Measurements from ENCODE around the gene NDUFS2.

The NDUFS2 gene

DNA sequence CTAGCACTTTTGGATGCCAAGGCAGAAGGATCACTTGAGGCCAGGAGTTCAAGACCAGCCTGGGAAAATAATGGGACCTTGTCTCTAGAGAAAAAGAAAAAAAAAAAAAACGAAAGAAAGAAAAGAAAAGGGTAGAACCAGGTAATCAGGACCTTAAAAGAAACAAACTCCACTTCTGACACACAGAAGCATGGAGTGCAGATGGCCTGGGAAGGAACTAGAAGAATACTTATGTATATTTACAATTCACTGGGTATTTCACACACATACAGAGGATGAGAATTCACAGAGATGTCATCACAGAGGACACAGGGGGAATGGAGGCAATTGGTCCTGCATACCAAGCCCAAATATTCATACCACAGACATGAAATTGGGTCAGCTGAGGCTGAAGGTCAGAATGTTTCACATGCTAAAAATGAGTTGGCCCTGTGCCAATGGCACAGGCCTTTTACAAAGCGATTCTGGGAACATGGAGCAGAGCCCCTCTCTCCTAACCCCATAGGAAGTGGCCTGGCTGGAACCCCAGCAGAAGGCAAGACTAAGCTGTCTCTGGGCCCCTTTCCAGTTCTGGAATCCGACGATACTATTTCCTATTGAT lies 29.3 kb upstream of the NDUFS2 start:
- peak overlapping the region; percentile 14; the same call in 1 of the 2 replicates for H3K27ac ChIP-seq

DNA sequence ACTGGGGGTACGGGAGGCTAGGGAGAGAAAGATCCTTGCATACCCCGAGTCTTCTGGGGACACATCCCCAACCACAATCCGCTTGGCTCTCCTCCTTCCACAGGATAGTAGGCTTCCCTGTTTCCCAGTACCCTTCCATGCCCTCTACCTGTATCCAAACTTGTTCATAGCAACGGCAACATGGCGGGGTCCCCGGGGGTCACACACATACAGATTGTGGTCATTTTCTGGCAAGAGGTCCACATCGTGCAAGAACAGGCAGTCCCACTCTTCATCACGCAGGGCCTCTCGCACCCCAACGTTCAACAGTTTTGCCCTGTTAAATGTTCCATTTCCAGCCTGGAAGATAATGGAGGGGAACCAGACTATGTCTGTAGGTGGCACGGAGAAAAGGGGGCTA lies 28.5 kb upstream of the NDUFS2 start:
- H3K27ac ChIP-seq = no peak overlapping the region
- TF ChIP-seq, protein P1, sequence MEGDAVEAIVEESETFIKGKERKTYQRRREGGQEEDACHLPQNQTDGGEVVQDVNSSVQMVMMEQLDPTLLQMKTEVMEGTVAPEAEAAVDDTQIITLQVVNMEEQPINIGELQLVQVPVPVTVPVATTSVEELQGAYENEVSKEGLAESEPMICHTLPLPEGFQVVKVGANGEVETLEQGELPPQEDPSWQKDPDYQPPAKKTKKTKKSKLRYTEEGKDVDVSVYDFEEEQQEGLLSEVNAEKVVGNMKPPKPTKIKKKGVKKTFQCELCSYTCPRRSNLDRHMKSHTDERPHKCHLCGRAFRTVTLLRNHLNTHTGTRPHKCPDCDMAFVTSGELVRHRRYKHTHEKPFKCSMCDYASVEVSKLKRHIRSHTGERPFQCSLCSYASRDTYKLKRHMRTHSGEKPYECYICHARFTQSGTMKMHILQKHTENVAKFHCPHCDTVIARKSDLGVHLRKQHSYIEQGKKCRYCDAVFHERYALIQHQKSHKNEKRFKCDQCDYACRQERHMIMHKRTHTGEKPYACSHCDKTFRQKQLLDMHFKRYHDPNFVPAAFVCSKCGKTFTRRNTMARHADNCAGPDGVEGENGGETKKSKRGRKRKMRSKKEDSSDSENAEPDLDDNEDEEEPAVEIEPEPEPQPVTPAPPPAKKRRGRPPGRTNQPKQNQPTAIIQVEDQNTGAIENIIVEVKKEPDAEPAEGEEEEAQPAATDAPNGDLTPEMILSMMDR (conservative IDR thresholded peaks at IDR 0.05) = no peak

More for the DNA sequence above, 29.3 kb upstream of the NDUFS2 start:
- TF ChIP-seq, protein P1 (conservative IDR thresholded peaks at IDR 0.05) = no peak

DNA sequence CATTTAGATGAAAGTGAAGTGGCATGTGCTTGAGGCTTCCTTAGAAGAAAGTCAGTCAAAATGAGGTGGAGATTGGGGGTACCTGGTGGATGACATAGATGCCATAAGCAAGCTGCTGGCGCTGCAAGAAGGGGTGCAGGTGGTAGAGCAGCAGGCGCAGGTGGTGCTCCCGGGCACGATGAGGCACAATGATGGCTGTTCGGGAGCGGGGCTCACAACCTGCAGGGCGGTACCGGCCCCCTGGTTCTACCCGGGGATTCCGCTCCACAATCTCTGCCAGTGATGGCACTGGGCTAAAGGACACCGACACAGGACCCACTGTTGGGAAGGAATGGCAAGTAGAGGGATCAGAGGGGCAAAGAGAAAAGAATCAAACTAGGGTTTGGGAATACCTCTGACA lies 27.3 kb upstream of the NDUFS2 start:
- TF ChIP-seq, protein P1 (conservative IDR thresholded peaks at IDR 0.05) = no peak
- H3K27ac ChIP-seq = no peak overlapping the region

DNA sequence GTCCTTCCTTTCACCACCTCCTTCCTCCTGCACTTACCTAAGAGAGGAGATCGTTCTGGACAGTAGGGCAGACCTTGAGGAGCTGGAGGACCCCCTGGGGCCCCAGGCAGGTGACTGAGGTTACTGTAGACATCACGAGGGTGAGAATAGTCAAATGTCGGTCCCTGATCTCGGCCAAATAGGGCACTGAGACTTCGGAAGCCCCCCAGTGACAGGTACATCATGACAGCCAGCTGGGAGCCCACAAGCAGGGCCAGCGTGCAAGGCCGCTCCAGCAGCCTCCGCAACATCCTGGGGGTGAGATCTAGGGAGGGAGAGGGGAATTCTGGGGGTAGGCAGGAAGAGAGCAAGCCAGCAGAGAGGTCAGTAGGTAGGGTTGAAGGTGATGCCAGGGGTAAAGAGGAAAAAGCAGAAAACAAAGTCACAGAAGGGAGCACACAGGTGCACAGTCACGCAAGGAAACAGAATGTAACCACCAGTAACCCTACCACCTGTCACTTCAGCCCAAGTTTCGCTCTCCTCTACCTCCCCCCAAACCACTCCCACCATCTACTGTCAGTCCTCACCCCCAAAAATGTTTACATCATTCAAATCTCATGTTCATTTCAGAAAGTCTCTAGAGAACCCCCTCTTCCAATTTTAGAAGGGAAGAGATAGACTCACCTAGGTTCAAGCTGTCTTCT lies 26.3 kb upstream of the NDUFS2 start:
- peak overlapping the region; percentile 74; the same call in 1 of the 2 replicates for H3K27ac ChIP-seq
- TF ChIP-seq, protein P1 (conservative IDR thresholded peaks at IDR 0.05) = no peak

DNA sequence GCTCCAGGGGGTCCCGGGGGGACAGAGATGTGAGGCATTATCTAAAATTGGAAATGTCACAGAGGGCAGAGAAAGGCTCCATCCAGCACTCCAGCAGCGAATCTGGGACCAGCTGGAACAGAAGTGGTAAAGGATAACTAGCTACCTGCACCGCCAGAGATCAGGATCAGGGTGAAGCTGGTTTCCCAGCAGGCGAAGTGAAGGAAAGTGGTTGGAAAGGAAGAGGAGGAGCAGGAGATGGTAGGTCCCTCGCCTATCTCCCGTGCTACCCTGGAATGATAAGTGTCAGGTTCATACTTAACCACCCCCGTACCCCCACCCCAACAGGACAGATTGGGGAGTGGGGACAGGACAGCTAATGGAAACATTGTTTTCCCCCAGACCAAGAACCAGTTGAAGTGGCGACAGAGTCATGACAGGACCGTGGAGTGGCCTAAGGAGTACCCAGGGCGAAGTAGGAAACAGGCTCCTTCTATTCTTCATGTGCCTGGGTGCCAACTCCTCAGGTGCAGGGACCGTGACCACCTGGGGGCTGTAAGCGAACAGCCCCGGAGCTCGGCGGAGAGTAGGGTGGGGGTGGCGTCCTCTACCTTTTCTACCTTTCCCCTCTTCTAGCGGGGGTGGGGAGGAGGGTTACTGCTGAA lies 25.6 kb upstream of the NDUFS2 start:
- TF ChIP-seq, protein P1 (conservative IDR thresholded peaks at IDR 0.05) = no peak
- peak overlapping the region; percentile 74 for H3K27ac ChIP-seq

DNA sequence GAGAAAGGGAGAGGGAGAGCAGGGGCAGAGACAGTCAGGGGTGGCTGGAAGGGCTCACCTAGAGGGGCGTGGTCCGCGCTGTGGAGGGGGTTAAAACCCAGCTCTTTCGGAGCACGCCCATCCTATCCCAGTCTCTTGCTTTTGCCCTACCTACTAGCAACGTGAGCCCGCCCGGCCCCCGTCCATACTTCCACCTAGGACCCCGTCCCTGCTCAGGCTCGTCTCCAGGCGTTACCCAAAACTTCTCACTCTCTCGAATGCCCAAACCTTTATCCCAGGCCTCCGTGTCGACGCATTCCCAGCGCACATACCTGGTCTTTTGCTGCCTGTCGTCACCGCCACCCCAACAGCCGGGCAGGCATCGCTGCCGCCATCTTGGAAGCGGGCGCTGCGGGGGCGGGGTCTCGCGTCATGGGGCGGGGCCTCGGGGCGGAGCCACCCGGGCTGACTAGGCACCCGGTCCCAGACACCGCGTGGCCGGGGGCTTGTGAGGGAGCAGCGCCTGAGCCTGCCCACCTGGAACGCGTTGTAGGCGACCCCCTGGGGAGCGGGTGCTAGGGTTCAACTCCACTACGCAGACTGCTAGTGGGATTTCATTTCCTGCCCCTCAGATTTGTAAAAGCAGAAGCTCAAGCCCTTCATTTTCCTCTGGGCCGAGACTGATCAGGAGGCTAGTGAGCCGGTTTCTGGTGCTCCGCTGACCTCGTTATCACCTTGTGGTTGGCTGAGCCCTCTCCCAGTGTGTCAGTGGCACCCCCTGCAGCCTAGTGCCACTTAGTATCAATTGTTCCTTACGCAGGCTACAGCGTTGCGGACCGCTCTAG lies 24.8 kb upstream of the NDUFS2 start, which contains the start of gene B4GALT3:
TSS of gene B4GALT3 (minus strand) at position 396 of the 824 bp plus-strand sequence. CDS start 1,447 bp downstream, outside the sequence.
- TF ChIP-seq, protein P1 (conservative IDR thresholded peaks at IDR 0.05) = peak; percentile 19
- H3K27ac ChIP-seq = peak within 1 kb of the TSS; percentile 74

DNA sequence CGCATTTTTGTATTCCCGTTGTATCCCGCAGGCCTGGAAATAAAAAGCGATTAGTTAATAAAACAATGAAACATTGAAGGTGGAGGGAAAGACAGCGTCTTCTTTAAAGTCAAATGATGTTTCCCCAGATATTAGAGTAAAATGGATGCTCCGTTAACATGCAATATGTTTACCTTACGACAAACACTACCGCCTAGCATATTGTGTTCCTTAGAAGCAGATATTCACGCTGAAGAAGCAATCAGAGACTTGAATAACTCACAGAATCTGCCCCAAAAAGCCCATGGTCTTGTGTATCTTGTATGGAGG lies 24.3 kb upstream of the NDUFS2 start:
- H3K27ac ChIP-seq = peak overlapping the region; percentile 74

More for the DNA sequence above, 24.3 kb upstream of the NDUFS2 start:
- TF ChIP-seq, protein P1 (conservative IDR thresholded peaks at IDR 0.05) = no peak; the same call in 1 of the 2 replicates
